GM21723 (cell line): ENCODE results near the gene DGKI.

Experiments
- ATAC-seq: cut with Tn5 transposase; IDR thresholded peaks from one replicate; pipeline ENCODE4 v1.9.1; 2021; ENCODE audit warnings: mild to moderate bottlenecking, moderate library complexity; ENCODE audit not compliant: unreplicated experiment

Gene DGKI

DNA sequence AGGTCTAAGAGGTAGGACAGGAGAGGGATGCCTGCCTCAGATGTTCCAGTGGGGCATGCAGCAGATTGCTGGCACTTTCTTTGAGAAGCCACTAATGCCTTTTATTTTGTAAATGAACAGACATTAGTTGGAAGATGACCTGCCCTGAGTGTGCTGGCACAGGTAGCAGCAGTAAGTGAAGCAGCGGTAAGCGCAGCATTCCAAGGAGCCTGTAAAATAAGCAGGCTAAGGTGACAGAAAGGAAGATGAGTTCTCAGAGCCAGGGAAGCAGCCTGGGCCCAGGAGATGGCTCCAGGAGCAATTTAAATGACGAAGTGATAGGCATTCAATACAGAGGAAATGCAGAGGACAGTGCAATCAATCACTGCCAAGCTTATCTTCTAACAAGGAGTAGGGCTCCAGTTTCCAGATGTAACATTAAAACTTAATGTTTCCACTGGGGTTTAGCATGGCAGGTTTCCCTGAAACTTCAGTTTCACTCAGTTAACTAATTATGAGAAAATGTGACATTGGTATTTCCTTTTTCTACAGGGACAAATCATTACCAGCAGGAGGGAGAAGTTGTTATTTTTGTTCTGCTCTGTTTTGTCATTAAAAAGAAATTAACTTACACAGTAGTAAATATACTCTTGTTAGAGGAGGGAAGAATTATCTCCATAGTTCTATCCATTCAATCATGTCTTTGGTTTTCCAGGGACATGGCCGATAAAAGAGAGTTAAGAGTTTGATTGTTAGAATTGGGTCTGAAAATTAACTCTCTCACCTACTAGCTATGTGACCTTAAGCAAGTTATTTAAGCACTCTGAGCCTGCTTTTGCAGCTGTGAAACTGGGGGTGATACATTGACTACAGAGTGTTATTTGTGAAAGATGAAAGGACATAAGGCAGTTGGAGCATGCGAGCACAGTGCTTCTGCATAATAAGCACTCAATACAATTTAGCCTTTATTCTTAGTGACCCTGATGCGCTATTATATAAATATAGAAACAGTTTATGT lies 406.6 kb downstream of the DGKI start:
- no peak for ATAC-seq

DNA sequence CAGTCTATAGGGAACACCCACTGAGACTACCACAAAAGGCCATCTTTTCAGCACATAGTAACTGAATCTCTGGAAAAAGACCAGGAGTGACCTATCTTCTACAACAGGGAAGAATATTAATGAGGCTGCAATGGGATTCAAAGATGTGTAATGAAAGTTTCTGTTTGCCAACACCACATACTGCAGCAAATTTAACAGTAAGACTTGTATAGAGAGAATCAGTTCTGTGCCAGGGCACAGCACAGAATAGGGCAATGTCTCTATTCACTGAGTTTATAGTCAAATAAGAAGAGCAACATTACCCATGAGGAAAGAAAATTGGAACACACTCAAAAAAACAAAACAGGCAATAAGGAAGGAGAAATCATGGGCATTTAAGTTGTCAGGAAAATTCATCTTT lies 411.8 kb downstream of the DGKI start:
- no peak for ATAC-seq

DNA sequence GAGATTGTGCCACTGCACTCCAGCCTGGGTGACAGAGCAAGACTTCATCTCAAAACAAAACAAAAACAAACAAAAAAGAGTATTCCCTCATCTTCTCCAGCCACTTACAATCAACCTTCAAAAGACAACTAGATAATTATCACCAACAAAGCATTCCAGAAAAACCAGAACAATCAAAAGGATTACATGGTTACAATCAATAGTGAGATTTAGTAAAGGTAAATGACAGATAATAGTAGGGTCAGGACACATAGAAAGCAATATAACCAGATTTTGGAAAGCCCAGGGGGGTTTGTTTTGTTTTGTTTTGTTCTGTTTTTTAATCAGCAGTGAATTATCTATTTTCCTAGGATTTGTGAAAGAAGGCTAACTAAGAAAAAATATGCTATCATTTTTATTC lies 412.2 kb downstream of the DGKI start:
- no peak for ATAC-seq

DNA sequence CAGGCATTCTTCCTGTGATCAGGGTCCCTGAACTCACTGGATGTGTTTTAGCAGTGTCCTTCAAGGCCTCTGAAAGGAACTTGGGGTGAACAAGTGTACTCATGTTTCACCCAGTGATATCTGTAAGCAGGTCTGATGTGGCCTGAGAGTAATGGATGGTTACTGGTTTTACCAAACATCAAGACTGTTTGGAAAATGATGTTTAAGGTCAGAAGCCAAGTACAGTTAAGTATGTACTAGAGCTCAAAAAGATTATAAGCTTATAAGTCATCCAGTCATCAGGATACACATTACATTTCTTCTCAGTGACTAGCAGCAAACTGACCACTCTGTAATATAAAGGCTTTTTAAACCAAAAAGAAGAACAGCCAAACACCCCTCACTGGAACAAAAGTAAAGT lies 423.5 kb downstream of the DGKI start:
- no peak for ATAC-seq

DNA sequence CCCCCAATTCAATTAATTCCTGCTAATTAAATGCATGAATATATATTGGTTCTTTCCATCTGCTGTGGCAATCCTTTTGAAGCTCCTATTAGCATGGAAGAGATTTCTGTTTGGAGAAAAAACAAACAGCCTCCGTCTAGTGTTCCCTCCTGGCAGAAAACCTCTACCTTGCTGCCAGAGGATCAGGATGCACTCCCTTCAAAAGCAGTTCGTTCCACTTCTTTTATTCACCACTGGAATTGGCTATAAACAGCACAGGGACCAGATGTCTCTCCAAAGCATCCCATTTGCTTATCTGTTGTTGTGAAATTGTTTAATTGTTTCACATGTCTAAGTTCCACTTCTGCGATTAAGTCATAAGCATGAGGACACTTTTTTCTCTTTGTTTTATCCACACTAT lies 425.4 kb downstream of the DGKI start:
- ATAC-seq: no peak

DNA sequence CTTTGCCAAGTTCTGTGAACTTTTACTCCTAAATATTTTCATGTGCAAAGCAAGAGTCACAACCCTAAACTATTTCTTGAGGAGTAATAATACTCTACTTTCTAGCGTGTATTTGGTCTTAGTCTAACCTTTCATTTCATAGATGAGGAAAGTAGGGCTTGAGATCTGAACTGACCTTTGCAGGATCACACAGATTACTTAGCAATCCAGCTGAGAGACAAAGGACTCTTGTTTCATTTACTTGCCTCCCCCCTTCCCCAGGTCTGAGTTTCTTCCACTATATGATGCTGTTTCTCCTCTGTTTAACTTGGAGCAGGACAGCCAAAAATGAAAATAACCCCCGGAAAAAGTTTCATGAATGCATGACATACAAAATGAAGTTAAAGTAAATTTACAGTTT lies 427.9 kb downstream of the DGKI start:
- no peak for ATAC-seq

DNA sequence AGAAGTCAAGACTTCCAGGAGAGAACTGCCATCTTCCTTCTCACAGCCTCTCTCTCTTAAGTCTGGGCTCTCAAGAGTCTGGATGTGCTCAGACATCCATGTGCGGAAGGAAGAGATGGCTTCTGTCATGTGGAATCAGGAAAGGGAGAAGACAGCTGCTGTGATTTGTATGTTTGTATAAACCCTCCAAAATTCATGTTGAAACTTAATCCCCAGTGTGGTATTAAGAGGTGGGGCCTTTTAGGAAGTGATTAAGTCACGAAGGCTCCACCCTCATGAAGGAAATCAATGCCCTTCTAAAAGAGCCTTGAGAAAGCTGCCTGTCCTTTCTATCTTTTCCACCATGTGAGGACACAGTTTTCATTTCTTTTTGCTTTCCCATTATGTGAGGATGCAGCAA lies 429.3 kb downstream of the DGKI start:
- no peak for ATAC-seq

DNA sequence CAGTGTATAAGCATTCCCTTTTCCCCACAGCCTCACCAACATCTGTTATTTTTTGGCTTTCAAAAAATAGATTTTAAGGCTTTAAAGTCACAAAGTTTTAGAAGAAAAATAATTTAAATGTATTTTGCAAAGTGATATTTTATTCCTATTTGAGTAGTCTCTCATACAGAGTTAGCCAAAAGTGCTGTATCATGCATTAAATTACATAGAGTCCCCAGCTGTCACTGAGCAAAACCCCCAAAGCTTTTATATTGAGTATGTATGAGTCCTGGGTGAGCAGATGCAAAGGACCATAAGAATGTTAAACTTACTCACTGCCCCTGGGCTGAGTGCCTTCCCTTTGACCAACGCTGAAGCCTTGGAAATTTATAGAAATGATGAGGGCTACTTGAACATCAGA lies 432.9 kb downstream of the DGKI start:
- no peak for ATAC-seq

DNA sequence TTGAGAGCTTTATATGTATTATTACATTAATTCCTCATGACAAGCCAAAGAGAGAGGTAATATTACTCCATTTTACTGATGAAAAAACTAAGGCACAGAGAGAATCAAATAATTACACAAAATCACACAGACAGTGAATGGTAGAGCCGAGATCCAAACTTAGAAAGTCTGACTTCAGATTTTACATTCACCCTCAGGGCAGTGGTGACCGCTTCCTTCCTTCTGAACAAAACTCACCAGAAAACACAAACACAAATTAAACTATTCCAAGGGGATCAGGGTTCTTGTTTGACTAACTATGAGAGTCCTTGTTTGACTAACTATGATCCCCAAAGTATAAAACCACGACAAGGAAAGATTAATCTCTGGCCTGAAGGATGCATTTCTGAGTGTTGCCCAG lies 435.3 kb downstream of the DGKI start:
- ATAC-seq: no peak

DNA sequence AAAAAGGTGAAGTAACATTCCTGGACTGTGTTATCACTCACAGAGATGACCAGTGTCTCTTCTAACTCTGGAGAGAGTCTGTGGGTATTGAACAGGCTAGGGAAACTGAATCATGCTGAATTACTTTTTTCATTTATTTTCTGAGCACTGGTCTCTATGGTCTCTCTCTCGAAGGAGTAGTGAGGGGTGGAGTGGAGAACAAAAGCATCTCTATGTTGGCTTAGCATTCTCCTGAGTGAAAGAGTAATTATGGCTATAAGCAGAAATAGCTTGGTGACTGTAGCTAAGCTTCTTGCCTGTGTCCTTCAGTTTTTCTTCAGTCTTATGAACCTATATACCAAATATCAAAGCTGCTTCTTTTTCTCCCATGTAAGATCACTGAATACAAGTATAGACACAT lies 438.6 kb downstream of the DGKI start:
- no peak for ATAC-seq

DNA sequence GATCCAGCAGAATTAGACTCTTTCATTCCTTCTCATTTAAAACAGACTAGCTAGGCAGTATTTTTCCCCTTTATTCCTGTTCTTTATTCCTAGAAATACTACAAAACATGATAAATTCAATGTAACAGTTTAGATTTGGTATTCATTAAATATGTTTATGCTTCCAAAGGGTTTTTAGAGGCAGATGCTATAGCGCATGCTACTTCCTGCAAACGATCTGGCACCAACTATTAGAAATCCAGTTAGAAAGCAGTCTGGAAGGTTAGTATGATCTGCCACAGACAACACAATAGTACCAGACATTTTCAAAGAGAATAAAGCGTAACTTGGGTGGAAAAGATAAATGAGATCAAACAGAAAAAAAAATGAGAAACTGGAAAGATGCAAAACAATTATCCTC lies 439.7 kb downstream of the DGKI start:
- no peak for ATAC-seq

DNA sequence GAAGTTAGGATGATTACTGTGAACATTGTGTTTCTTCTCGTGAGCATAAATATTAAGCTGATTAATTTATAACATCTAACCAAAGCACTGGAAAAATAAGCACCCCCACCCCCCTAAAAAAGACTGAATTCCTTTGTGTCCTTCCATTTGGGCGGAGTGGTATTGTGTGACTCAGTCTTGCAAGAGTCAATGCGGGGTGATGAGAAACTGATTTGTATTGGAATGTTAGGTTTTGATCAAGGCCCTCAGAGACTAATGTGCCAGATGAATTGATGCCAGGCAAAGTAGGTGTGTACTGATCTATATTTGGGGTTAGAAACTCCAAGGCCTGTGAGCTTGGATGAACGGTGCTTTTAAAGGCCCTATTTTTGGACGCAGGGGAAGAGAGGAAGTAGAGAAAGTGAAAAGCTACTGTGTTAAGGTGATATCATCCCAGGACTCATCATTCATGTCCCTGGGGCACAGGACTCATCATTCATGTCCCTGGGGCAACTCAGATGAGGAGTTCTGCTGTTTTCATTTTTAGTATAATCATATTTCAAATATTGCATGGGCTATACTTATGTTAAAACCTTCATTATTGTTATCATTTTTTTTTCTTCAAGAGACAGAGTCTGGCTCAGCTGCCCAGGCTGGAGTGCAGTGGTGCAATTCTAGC lies 442.0 kb downstream of the DGKI start:
- ATAC-seq: no peak

DNA sequence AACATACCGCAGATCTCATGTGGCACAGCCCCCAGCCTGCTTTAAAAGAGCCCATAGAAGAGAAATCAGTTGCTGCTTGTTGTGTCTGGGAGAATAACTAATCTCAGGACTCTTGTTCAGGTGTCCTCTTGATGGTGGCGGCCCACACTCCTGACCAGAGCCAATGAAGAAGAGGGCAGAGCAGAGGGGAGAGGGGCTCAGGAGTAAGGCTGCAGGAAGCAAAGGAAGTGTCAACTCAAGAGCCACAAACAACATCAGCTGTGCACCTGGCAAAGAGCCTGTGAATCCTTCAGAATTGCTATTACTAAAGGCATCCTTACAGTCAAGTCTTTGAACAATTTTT lies 443.4 kb downstream of the DGKI start:
- no peak for ATAC-seq

DNA sequence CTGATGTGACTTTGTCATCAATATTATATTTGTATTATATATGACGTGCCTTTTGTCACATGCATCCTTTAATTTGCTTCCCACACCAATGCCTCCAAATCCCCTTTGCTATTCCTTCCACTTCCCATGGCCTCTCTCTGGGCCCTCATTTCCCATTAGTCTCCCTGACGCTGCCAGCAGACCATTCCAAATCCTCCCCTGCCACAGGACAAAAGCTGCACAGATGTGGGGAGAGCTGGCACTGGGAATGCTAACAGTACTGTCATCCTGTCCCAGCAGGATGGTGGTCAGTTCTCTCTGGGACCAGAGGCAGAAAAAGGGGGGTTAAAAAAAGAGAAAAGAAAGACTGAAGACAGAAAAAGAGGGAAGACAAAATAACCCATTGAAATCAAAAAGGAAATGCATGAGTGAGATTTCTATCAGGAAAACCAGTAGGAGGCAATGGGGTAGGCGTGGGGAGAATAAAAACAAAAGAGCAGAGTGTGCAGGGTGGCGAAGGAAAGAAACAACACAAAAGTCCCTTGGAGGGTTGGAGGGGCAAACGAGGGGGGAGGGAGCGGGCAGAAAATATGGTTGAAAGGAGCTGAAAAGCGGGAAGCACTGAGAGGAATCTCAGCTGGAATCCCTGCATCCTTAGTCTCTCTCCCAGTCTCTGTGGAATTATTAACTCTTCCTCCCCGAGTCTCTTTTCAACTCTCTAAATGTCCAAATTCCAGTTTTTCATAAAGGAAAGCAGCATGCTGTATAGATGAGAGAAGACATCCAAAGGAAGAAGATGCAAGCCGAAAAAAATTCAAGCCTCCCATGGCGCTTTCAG lies 444.0 kb downstream of the DGKI start:
- ATAC-seq: no peak

DNA sequence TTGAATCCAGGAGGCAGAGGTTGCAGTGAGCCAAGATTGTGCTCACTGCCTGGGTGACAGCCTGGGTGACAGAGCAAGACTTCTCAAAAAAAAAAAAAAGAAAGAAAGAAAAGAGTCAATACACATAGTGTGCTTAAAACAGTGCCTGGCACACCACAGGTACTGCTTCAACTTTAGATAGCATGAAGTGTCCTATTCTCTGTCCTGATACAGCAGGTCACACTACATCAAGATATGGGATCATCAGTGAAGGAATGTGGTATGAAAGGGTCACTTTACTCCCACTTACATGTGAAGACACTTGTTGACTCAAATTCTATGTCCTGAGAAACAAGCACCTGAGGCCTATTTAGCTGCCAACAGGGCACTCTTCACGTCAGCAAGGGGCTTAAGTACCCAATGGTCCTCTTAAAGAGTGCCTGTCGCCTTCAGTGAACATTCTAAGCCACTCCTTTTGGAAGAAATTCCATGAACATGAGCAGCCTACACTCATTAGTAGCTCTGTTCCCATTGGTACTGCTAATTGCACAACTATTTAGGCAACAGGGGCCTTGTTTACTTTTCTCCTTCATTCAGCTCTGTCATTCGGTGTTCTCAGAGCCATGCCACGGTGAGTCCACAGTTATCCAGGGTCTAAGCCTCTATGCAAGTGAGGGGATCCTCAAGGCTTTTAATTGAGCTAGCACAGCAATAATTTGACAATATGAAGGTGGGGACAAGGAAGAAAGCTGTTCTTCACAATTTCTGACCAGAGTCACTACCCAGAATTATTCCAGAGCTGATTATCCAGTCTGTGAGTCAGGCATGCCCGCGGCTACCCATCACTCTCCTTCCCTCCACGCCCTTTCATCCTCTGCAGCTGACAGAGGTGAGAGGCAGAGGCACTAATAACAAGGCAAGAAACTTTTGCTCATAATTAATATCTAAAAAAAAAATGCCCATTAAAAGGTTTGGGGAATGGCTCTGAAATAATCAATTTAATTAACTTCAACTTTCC lies 446.6 kb downstream of the DGKI start:
- no peak for ATAC-seq

DNA sequence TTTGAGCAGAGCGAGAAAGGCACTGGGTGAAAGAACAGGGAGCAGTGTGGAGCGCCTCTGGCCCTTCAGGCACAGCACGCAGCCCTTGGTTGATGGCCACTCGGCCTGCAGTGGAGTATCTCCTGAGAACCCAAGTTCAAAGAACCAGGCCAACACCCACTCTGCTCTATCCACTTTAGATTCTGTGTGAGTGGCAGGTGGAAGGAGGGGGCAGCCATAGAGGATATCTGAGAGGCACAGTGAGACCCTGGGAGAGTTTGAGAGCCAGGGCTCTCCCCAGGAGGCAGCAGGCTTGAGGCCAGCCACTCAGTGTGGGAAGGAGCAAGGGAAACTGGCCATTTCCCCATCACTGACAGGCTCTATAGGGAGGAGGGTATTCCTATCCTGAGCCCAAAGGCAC lies 450.7 kb downstream of the DGKI start:
- ATAC-seq: no peak

DNA sequence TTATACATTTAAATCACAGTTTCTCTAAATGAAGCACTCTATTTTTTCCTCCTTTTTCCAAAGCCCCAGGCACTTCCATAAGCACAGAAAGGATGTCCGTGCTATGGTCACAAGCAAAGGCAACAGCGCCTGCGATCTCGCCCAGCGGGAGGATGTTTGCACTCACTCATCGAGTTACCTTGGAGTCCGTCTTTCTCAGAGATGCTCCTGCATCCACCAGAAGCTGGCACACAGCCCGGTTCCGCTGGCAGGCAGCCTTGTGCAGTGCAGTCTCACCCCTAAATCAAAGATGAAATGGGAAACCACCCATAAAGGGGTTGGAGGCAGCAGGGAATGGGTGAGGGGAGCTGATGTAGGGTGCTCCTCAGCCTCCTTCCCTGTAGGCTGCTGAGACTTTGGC lies 451.4 kb downstream of the DGKI start:
- no peak for ATAC-seq

DNA sequence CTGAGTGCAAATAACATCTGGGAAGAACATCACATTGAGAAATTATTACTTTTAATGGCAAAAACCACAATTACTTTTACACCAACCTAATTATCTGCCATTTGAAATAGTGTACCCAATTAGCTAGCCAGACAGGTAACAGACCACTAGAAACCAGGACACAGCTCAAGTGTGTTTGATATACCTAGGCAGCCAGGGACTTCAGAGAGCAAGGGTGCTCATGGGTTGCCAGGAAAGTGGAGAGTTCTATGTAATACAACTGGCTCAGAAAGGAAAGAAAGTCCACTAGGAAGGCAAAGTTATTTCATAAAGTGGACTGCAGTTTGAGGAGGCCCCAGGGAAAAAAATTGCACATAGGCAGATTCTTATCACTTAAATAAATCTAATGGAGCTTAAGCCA lies 453.2 kb downstream of the DGKI start:
- ATAC-seq: no peak

DNA sequence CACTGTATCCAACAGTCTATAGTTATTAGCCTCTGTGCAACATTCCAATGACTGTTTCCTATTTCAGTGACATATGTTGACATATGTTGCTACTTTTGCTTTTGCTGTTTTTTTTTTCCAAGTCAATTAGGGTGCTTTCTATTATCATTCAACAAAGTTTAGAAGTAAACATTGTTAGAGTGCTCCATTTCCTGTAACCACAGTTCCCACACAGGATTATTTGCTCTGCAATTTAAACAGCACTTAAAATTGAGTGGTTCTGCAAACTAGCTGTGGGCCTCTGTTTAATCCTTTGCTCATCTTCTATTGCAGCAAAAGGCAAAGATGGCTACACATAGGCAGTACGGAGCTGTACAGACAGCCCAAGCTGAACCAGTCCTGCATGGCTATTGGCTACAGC lies 456.7 kb downstream of the DGKI start:
- no peak for ATAC-seq

DNA sequence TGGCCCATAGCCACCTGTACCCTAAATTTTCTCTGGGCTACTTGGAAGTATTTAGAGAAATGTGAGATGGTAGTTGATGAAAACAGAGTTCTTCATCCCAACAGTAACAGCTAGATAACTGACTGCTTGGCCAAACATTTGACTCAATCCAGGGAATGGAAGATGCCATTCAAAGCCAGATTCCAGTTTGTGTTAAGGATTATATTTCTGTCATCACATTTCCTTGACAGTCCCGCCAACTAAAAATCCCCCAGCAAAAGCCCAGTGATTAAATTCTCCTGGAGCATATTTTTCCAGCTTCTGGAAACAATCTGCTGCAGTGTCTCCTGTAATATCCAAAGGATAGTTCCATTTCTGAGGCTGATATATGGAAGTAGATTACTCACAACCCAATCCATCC lies 457.9 kb downstream of the DGKI start:
- ATAC-seq: no peak
